ENCODE measurements around the gene SOX11.

DNA sequence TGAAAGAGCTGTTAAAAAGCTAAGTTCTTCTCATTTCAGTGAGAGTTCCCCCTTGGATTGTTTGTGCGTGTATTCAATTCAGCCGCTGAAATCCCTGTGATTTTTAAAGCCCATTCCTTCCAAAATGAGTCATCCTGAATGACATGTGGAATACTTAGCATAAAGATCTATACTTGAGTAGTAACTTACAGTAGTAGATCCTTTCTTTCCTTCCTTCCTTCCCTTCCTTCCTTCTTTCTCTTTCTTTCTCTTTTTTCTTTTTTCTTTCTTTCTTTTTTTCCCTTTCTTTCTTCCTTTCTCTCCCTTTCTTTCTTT is 18.2 kb upstream of the SOX11 start:
- TF ChIP-seq, protein P1, sequence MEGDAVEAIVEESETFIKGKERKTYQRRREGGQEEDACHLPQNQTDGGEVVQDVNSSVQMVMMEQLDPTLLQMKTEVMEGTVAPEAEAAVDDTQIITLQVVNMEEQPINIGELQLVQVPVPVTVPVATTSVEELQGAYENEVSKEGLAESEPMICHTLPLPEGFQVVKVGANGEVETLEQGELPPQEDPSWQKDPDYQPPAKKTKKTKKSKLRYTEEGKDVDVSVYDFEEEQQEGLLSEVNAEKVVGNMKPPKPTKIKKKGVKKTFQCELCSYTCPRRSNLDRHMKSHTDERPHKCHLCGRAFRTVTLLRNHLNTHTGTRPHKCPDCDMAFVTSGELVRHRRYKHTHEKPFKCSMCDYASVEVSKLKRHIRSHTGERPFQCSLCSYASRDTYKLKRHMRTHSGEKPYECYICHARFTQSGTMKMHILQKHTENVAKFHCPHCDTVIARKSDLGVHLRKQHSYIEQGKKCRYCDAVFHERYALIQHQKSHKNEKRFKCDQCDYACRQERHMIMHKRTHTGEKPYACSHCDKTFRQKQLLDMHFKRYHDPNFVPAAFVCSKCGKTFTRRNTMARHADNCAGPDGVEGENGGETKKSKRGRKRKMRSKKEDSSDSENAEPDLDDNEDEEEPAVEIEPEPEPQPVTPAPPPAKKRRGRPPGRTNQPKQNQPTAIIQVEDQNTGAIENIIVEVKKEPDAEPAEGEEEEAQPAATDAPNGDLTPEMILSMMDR (IDR thresholded peaks at IDR 0.05) = no peak
- no peak for TF ChIP-seq POLR2A (IDR thresholded peaks at IDR 0.05)
